ENCODE data around the gene OLFM1.
A peak's percentile ranks its signal among the peaks of the same experiment; 100 is the strongest.

Gene OLFM1

DNA sequence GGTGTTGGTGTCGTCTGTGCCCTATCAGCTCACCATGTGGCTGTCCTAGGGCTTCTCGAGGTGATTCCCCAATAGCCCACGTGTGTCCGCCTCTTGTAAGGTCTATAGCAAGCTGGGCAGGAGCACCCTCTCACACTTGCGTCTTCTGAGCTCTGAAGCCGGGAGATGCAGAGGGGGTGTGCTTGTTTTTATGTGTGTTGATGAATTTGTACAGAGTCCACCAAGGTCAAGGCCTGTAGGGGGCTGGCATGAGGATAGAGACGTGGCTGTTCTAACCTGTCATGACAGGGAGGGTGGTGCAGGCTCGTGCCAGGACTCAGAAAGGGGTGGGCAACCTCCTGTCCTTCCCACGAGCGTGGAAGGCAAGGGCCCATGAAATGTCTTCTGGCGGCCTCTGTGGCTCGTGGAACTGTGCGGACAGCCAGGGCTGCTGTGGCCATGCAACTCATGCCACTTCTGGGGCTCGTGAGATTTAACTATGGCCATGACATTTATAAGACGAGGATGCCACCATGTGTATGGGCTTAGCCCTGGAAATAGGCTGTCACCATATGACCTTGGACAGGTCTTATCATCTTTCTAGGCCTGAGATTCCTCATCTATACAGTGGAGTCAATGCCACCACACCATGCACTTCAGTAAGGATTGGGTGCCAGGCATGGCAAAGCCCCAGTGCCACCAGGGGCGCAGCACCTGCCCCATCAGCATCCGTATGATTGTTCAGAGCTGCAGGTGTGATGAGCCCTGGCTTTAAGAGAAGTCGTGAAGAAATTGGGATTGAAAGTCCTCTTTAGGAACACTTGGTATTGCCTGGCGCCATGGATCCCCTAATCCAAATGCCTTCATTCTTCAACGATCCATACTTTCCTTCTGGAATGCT, 2.3 kb upstream of the OLFM1 start:
- H4K8ac ChIP-seq (ENCODE audit: low read length): no peak overlapping the region
- no peak overlapping the region for H3K23ac ChIP-seq (ENCODE audit: low read length in 2 of 2)
- H2BK12ac ChIP-seq (ENCODE audit: low read length in 2 of 2): no peak overlapping the region
- no peak overlapping the region for H2BK15ac ChIP-seq (ENCODE audit: low read depth, poor library complexity, severe bottlenecking)
- no peaks in the 10 kb centered on the region for H3K79me1 ChIP-seq (replicated peaks; ENCODE audit: low read length, poor library complexity, severe bottlenecking)
- H3K9ac ChIP-seq (ENCODE audit: low read length): no peak overlapping the region
- H3K4ac ChIP-seq (ENCODE audit: low read depth in 1 of 2, low read length in 2 of 2): no peak overlapping the region
- H3K4me1 ChIP-seq (ENCODE audit: control insufficient read depth, insufficient read depth, low read depth, low read length): peaks cover 10% of the 10 kb centered on the region
- H3K27me3 ChIP-seq (ENCODE audit: control insufficient read depth in 1 of 2, insufficient read depth in 1 of 2, low read length in 2 of 2): peaks cover 51 to 64% of the 10 kb centered on the region in 2 experiments
- no peak overlapping the region for H3K4me2 ChIP-seq (ENCODE audit: low read length, poor library complexity, severe bottlenecking)
- H2BK120ac ChIP-seq (ENCODE audit: low read depth, low read length): no peak overlapping the region
- no peak overlapping the region for H4K91ac ChIP-seq (ENCODE audit: low read length)
- no peak overlapping the region for H2BK5ac ChIP-seq (ENCODE audit: low read depth, low read length, poor library complexity, severe bottlenecking)
- H3K36me3 ChIP-seq (ENCODE audit: control insufficient read depth in 1 of 2, insufficient read depth in 2 of 2, low read depth in 1 of 2, low read length in 2 of 2): no peaks in the 10 kb centered on the region
- no peak overlapping the region for H2AK5ac ChIP-seq (ENCODE audit: low read length, severe bottlenecking)
- 70% methylated on average over 20 of the region's 20 CpGs for WGBS
- no peak overlapping the region for H3K18ac ChIP-seq (ENCODE audit: low read depth in 1 of 2, low read length in 2 of 2)
- no peak for DNase-seq
- H3K27ac ChIP-seq (ENCODE audit: low read length, poor library complexity, severe bottlenecking): no peak overlapping the region
- no peak overlapping the region for H3K4me3 ChIP-seq (ENCODE audit: insufficient read depth in 1 of 2, low read depth in 1 of 2, low read length in 2 of 2)
- no peaks in the 10 kb centered on the region for H3K9me3 ChIP-seq (ENCODE audit: control insufficient read depth, low read length)
- H3K14ac ChIP-seq (ENCODE audit: low read length in 2 of 2): no peak overlapping the region
- no peak overlapping the region for H2AFZ ChIP-seq (ENCODE audit: low read depth, low read length)

DNA sequence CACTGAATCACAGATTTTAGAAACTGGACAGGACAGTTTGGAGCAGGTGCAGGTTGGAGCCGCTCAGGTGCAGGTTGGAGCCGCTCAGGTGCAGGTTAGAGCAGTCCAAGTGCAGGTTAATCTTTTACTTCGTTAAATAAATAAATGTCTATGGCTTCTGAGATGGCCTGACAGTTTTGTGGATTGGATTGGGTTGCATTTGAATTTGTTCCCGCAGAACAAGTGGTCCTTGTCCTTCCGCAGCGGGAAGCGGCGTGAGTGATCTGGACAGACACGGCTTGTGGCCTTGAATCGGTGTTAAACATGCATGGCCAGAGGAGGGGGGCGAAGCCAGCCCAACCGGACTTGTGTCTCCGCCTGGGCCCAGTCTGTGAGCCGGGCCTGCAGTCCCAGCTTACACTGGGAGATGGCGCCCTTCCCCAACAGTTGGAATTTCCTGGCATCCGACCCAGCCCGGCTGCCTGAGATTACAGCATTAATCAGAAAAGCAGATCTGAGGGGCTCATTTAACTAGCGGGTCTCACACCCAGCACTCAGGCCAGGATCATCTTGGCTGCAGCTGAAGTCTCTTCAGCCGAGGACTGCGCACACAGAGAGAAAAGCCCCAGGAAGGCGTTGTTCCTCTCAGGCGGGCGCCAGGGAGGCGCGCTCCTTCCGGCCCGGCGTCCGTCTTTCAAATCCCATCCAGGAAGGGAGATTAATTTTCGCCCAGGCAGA, 1.5 kb upstream of the OLFM1 start:
- Histone ChIP-seq H3K4me2 (ENCODE audit: low read length, poor library complexity, severe bottlenecking) (no peak overlapping the region), H3K18ac (ENCODE audit: low read depth in 1 of 2, low read length in 2 of 2) (no peak overlapping the region), H4K91ac (ENCODE audit: low read length) (no peak overlapping the region), H4K8ac (ENCODE audit: low read length) (no peak overlapping the region), H3K4me3 (ENCODE audit: insufficient read depth in 1 of 2, low read depth in 1 of 2, low read length in 2 of 2) (peak overlapping the region in 1 of 2 experiments; percentile 74), H2BK120ac (ENCODE audit: low read depth, low read length) (no peak overlapping the region), H3K23ac (ENCODE audit: low read length in 2 of 2) (no peak overlapping the region), H3K14ac (ENCODE audit: low read length in 2 of 2) (no peak overlapping the region), H3K36me3 (ENCODE audit: control insufficient read depth in 1 of 2, insufficient read depth in 2 of 2, low read depth in 1 of 2, low read length in 2 of 2) (no peaks in the 10 kb centered on the region), H3K79me1 (replicated peaks; ENCODE audit: low read length, poor library complexity, severe bottlenecking) (no peaks in the 10 kb centered on the region), H3K9me3 (ENCODE audit: control insufficient read depth, low read length) (no peaks in the 10 kb centered on the region), H2BK5ac (ENCODE audit: low read depth, low read length, poor library complexity, severe bottlenecking) (no peak overlapping the region), H2BK12ac (ENCODE audit: low read length in 2 of 2) (no peak overlapping the region), H3K27me3 (ENCODE audit: control insufficient read depth in 1 of 2, insufficient read depth in 1 of 2, low read length in 2 of 2) (peaks cover 53 to 66% of the 10 kb centered on the region in 2 experiments), H2BK15ac (ENCODE audit: low read depth, poor library complexity, severe bottlenecking) (no peak overlapping the region), H3K4me1 (ENCODE audit: control insufficient read depth, insufficient read depth, low read depth, low read length) (peaks cover 10% of the 10 kb centered on the region), H3K27ac (ENCODE audit: low read length, poor library complexity, severe bottlenecking) (no peak overlapping the region), H2AK5ac (ENCODE audit: low read length, severe bottlenecking) (no peak overlapping the region), H2AFZ (ENCODE audit: low read depth, low read length) (no peak overlapping the region), H3K9ac (ENCODE audit: low read length) (peak overlapping the region; percentile 67), H3K4ac (ENCODE audit: low read depth in 1 of 2, low read length in 2 of 2) (no peak overlapping the region)
- 9% methylated on average over 30 of the region's 30 CpGs for WGBS
- DNase-seq: peak; percentile 48

DNA sequence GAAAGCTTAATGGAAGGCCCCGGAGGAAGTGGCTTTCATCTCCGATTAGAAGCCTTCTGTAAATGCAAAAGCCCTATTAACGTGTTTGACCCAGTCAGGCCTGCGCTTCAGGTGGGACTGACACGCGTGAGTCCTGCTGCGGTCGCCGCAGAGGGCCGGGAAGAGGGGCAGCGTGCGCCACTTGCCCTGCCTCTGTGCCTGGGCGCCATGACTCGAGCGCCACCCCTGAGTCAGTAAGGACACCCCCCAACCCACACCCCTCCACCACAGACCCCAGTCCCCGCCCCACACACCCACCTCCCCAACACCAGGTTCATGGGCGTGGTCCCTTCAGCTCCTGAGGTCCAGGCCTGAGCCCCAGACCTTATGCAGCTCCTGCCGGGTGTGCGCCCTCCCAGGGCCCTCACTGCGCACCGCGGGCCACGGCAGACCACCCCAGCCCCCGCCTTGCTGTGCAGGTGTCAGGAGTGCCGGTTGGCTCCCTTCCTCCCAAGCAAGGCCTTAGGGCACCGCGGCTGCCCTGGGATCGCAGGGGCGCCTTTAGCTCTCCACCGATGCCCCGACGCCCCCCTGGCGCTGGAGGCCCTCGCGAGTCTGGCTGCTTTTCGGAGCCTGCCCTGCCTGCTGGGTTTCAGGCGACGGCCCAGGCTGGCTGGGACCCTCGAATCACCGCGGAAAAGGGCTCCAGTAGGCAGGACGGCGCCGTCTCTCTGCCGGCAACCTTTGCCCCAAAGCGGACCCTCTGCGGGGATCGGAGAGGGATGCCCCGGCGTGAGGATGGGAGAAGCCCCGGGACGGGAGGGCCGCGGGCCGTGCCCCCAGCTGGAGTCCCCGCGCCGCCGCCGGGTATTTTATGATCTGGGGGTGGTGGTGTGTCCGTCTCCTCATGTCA, 625 bp upstream of the OLFM1 start:
- H2BK15ac ChIP-seq (ENCODE audit: low read depth, poor library complexity, severe bottlenecking): no peak overlapping the region
- no peak overlapping the region for H2AFZ ChIP-seq (ENCODE audit: low read depth, low read length)
- H2BK120ac ChIP-seq (ENCODE audit: low read depth, low read length): no peak overlapping the region
- H3K4me2 ChIP-seq (ENCODE audit: low read length, poor library complexity, severe bottlenecking): no peak overlapping the region
- no peak overlapping the region for H3K14ac ChIP-seq (ENCODE audit: low read length in 2 of 2)
- no peak overlapping the region for H4K91ac ChIP-seq (ENCODE audit: low read length)
- H2BK5ac ChIP-seq (ENCODE audit: low read depth, low read length, poor library complexity, severe bottlenecking): no peak overlapping the region
- no peak overlapping the region for H3K4ac ChIP-seq (ENCODE audit: low read depth in 1 of 2, low read length in 2 of 2)
- H3K18ac ChIP-seq (ENCODE audit: low read depth in 1 of 2, low read length in 2 of 2): no peak overlapping the region
- no peak overlapping the region for H2BK12ac ChIP-seq (ENCODE audit: low read length in 2 of 2)
- no peak overlapping the region for H2AK5ac ChIP-seq (ENCODE audit: low read length, severe bottlenecking)
- peak overlapping the region; percentile 67 for H3K9ac ChIP-seq (ENCODE audit: low read length)
- H3K27ac ChIP-seq (ENCODE audit: low read length, poor library complexity, severe bottlenecking): no peak overlapping the region
- DNase-seq: no peak
- peaks cover 10% of the 10 kb centered on the region for H3K4me1 ChIP-seq (ENCODE audit: control insufficient read depth, insufficient read depth, low read depth, low read length)
- H3K27me3 ChIP-seq (ENCODE audit: control insufficient read depth in 1 of 2, insufficient read depth in 1 of 2, low read length in 2 of 2): peaks cover 53 to 66% of the 10 kb centered on the region in 2 experiments
- no peak overlapping the region for H3K23ac ChIP-seq (ENCODE audit: low read length in 2 of 2)
- peak overlapping the region in 1 of 2 experiments; percentile 74 for H3K4me3 ChIP-seq (ENCODE audit: insufficient read depth in 1 of 2, low read depth in 1 of 2, low read length in 2 of 2)
- H4K8ac ChIP-seq (ENCODE audit: low read length): no peak overlapping the region
- no peaks in the 10 kb centered on the region for H3K9me3 ChIP-seq (ENCODE audit: control insufficient read depth, low read length)
- 20% methylated on average over 48 of the region's 61 CpGs for WGBS
- no peaks in the 10 kb centered on the region for H3K36me3 ChIP-seq (ENCODE audit: control insufficient read depth in 1 of 2, insufficient read depth in 2 of 2, low read depth in 1 of 2, low read length in 2 of 2)
- H3K79me1 ChIP-seq (replicated peaks; ENCODE audit: low read length, poor library complexity, severe bottlenecking): no peaks in the 10 kb centered on the region

Measured in mesenchymal stem cell (in vitro differentiated cells and primary cell).